Heart right ventricle (tissue), 16 donors: ENCODE data around the gene CDC42BPG. TPM values are rescaled to one million over a fixed set of nuclear protein-coding genes. Genes with fewer than 3 reads are reported as not detected.

Source experiments
- ATAC-seq, 8 donors: fragments of 200-7000 bp; cut with Tn5 transposase; one replicate each; pipeline ENCODE4 v1.9.1; 2020; ENCODE audit warnings: mild to moderate bottlenecking in 8 of 8, moderate library complexity in 8 of 8, moderate number of reproducible peaks in 1 of 8
- DNase-seq, 2 donors: peaks; one replicate each; pipeline ENCODE4 v3.0.0-alpha.2; 2020
- H3K27ac ChIP-seq, 10 donors: fragments of 200-600 bp; sonication (generic) in 2 of 10; one replicate each; pipeline versions ENCODE4 v1.5.0 to v1.8.0; 2020 to 2022; ENCODE audit warnings: mild to moderate bottlenecking in 3 of 10
- H3K27me3 ChIP-seq, 7 donors: fragments of 200-600 bp; one replicate each; pipeline ENCODE4 v1.8.0; 2021 to 2022; ENCODE audit warnings: mild to moderate bottlenecking in 2 of 7
- H3K36me3 ChIP-seq, 9 donors: fragments of 200-600 bp; sonication (generic) in 1 of 9; one replicate each; pipeline versions ENCODE4 v1.5.0 to v1.8.0; 2020 to 2022; ENCODE audit warnings: mild to moderate bottlenecking in 2 of 9
- H3K4me1 ChIP-seq, 9 donors: fragments of 200-600 bp; sonication (generic) in 1 of 9; one replicate each; pipeline versions ENCODE4 v1.5.0 to v1.8.0; 2020 to 2022; ENCODE audit warnings: mild to moderate bottlenecking in 4 of 9
- H3K4me3 ChIP-seq, 10 donors: fragments of 200-600 bp; sonication (generic) in 2 of 10; one replicate each; pipeline versions ENCODE4 v1.5.0 to v1.8.0; 2020 to 2022; ENCODE audit warnings: mild to moderate bottlenecking in 7 of 10, moderate library complexity in 2 of 10
- H3K9me3 ChIP-seq, 11 donors: fragments of 200-600 bp in 10 of 11; sonication (generic) in 2 of 11; one replicate each; pipeline versions ENCODE4 v1.5.0 to v1.8.0; 2013 to 2022; ENCODE audit warnings: mild to moderate bottlenecking in 2 of 11, control low read depth in 1 of 11, moderate library complexity in 1 of 11
- WGBS, 2 donors: extraction: QIAGEN DNeasy Blood & Tissue Kit; methylation state at CpG; one replicate each; pipeline ENCODE4 v1.1.7; 2013; ENCODE audit warnings: inconsistent platforms in 1 of 2; 5-methylcytosine and 5-hydroxymethylcytosine counted together
- intact Hi-C, 10 donors: fragments of 100-400 bp; cut with DNase I; formaldehyde crosslinking; loops; one replicate each; pipeline versions ENCODE4 v1.11.1 to v1.14.2; 2022
- long read RNA-seq, 3 donors: library from polyadenylated mRNA; unstranded; transcript quantifications; one replicate each; pipeline ENCODE4 v2.0.0, GENCODE V29; 2020 to 2021
- polyA plus RNA-seq, 2 donors: library from polyadenylated mRNA; stranded (reverse); fragments of 200-250 nt; gene quantifications; one replicate each; pipeline ENCODE4 v1.2.3, GENCODE V29; 2013
- total RNA-seq, 10 donors: library from RNA; stranded (reverse); fragmentation: NEBNext Ultra II Directional in 3 of 10; extraction: Animal tissue kit (Norgen Biotek cat#: 25700) in 3 of 10; gene quantifications; one replicate each; pipeline versions ENCODE4 v1.2.1 to v1.2.4, GENCODE V29; 2021 to 2023
- TF ChIP-seq, protein P1 (sequence below), 9 donors: fragments of 200-600 bp; sonication (generic) in 2 of 9; IDR thresholded peaks; one replicate each; pipeline versions ENCODE4 v1.5.0 to v1.8.0; 2021 to 2022; ENCODE audit warnings: antibody characterized with exemption in 9 of 9, mild to moderate bottlenecking in 5 of 9, moderate library complexity in 1 of 9
- donor health status: Arrhythmogenic right ventricular cardiomyopathy.
- donor health status: ischemic (EF 13 %, LVEDD 7.1; RV severe dilation, severe dysfunction).
- donor health status: healthy with polysubstance abuse.
- donor health status: DM: no; HTN: yes; CAD: no.
- donor health status: DM: no; HTN: no; CAD: no.
- donor health status: ischemic (EF 25% LVEDD 6.9; RV normal size, moderate dysfunction).
- donor health status: ischemic (EF 25% LVEDD 5.7; RV mildly dilated, moderate dysfunction).
- donor health status: healthy.
- donor health status: DM: yes; HTN: yes; CAD: no.
- donor health status: Ischemic cardiomyopathy.
- donor health status: ischemic (EF 35%, LVEDD 5.7; RV mildly dilated, moderate dysfunction).
- donor health status: nonischemic (EF 11% LVEDD 7.7; RV severe dilation, severe dysfunction).
- donor health status: DM: yes; HTN: yes; CAD: no.
- donor health status: PGD.
- donor health status: ischemic (EF 29% LVEDD 5.4; RV normal size, mild dysfunction).
- donor health status: nonischemic (EF 23%, LVEDD 6.1; RV moderate dilation, normal function).

The CDC42BPG gene, protein sequence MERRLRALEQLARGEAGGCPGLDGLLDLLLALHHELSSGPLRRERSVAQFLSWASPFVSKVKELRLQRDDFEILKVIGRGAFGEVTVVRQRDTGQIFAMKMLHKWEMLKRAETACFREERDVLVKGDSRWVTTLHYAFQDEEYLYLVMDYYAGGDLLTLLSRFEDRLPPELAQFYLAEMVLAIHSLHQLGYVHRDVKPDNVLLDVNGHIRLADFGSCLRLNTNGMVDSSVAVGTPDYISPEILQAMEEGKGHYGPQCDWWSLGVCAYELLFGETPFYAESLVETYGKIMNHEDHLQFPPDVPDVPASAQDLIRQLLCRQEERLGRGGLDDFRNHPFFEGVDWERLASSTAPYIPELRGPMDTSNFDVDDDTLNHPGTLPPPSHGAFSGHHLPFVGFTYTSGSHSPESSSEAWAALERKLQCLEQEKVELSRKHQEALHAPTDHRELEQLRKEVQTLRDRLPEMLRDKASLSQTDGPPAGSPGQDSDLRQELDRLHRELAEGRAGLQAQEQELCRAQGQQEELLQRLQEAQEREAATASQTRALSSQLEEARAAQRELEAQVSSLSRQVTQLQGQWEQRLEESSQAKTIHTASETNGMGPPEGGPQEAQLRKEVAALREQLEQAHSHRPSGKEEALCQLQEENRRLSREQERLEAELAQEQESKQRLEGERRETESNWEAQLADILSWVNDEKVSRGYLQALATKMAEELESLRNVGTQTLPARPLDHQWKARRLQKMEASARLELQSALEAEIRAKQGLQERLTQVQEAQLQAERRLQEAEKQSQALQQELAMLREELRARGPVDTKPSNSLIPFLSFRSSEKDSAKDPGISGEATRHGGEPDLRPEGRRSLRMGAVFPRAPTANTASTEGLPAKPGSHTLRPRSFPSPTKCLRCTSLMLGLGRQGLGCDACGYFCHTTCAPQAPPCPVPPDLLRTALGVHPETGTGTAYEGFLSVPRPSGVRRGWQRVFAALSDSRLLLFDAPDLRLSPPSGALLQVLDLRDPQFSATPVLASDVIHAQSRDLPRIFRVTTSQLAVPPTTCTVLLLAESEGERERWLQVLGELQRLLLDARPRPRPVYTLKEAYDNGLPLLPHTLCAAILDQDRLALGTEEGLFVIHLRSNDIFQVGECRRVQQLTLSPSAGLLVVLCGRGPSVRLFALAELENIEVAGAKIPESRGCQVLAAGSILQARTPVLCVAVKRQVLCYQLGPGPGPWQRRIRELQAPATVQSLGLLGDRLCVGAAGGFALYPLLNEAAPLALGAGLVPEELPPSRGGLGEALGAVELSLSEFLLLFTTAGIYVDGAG (N-terminal part only)
- total RNA-seq (1 to 10 TPM in 1 of 10 donors, under 1 TPM in 9; 0.04 to 1.3 (median 0.27) TPM), polyA plus RNA-seq (under 1 TPM; 0.17 to 0.37 TPM)
- long read RNA-seq, donor 1, result 0 reads
- long read RNA-seq, donor 2, result 0 reads
- long read RNA-seq, donor 3, result 0 reads

DNA sequence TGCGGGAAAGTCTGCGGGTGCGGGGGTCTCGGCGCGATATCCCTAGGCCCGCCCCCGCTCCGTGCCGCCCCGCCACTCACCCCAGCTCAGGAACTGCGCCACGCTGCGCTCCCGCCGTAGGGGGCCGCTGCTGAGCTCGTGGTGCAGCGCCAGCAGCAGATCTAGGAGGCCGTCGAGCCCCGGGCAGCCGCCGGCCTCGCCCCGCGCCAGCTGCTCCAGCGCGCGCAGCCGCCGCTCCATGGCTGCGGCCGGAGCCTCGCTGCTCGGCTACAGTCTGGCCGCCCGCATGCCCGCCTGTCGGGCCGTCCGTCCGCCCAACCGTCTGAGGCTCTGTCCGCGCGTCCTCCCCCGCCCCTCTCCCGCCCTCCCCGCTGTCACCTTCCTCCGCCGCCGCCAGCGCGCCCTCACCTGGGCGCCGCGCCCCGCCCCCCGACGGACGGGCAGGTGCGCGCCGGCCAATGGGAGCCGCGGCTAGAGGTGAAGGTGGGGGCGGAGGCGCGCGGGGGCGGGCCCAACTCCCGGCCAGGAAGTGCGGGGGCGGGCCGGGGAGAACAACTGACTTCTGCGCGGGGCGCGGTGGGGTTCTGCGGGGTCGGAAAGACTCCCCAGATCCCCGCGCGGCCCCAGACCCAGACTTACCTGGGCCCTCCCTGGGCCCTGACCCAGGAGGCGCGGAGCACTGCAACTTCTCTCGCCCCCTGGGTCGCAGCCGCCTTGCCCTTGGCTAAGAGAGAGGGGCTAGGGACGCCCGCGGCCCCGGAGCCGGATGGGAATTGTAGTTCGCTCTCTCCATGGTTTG is at the start of gene CDC42BPG:
Gene CDC42BPG (minus strand): TSS at position 324 of the 799 bp plus-strand sequence. CDS start 84 bp downstream, at position 240.
- WGBS, 2 donors, result 2% methylated on average over 73 to 96 of the region's 96 CpGs
- no peaks in the 10 kb centered on the region for H3K9me3 ChIP-seq
- peak in 7 of 8 donors; percentile 23 to 67 (median 48) for ATAC-seq
- H3K27ac ChIP-seq, result peak within 1 kb of the TSS in 6 of 10 donors; percentile 12 to 77 (median 32)
- H3K4me3 ChIP-seq, result peak within 1 kb of the TSS in 9 of 10 donors; percentile 32 to 56 (median 42)
- TF ChIP-seq, protein P1, sequence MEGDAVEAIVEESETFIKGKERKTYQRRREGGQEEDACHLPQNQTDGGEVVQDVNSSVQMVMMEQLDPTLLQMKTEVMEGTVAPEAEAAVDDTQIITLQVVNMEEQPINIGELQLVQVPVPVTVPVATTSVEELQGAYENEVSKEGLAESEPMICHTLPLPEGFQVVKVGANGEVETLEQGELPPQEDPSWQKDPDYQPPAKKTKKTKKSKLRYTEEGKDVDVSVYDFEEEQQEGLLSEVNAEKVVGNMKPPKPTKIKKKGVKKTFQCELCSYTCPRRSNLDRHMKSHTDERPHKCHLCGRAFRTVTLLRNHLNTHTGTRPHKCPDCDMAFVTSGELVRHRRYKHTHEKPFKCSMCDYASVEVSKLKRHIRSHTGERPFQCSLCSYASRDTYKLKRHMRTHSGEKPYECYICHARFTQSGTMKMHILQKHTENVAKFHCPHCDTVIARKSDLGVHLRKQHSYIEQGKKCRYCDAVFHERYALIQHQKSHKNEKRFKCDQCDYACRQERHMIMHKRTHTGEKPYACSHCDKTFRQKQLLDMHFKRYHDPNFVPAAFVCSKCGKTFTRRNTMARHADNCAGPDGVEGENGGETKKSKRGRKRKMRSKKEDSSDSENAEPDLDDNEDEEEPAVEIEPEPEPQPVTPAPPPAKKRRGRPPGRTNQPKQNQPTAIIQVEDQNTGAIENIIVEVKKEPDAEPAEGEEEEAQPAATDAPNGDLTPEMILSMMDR (IDR thresholded peaks at IDR 0.05), result peak; percentile 38 to 79 (median 68)
- intact Hi-C loops, result loop anchor here in 9 of 10 donors (2.0 to 10.0 kb wide), 8 partner anchors 42 to 273 kb away; partner anchors contain the start of genes ARL2 (in 4 of the 9), BATF2 (in 1 of the 9), SNX15 (in 1 of the 9) and ZNHIT2 (in 1 of the 9)
- no peaks in the 10 kb centered on the region for H3K27me3 ChIP-seq
- no peaks in the 10 kb centered on the region for H3K36me3 ChIP-seq
- peak in 1 of 2 donors; percentile 76 for DNase-seq
- peaks cover 23 to 40% (median 31%) of the 10 kb centered on the region in 9 donors for H3K4me1 ChIP-seq

DNA sequence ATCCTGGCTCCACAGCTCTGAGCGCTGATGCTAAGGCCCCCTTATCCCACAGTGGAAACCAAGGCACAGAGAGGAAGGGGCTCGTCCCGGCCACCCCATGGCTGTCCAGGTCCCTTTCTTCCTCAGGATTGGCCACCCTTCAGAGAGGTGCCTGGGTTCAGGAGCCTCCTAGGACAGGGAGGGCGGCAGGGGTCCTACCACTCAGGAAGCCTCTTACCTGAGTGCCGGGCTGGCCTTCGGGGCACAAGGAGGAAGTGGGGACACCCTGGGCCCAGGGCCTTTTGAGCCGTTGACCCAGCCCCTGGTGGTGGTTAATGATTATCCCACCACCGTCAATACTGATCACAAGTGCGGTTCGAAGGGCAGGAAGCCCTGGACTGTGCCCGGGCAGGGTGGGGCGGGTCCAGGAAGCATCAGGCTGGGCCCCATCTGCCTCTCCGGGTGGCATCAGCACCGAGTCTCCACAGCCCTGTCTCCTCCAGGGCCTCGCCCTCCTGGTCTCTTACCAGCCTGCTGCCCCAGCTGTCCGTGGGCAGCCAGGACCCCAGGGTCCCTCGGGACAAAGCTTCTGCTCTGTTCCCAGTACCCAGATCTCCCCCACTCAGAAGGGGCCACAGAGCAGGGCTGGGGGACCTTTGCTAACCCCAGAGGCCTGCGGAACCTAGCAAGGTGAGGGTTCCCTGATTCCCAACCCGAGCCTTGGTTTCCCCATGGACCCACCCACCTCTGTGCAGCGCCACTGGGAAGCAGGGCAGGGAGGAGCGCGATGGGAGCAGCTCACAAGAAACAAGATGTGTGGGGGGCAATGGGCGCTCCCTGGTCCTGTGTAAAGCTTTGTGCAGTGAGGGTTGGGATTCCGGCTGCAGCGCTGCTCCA is 49.0 kb upstream of the CDC42BPG start:
- ATAC-seq (peak in 4 of 8 donors; percentile 1 to 16 (median 4)), DNase-seq (no peak)
- H3K27ac ChIP-seq, result peak overlapping the region; percentile 18 to 77 (median 52)
- no peaks in the 10 kb centered on the region for H3K9me3 ChIP-seq
- H3K4me1 ChIP-seq, result peaks cover 10 to 47% (median 30%) of the 10 kb centered on the region in 9 donors
- peaks cover 0 to 41% (median 10%) of the 10 kb centered on the region in 9 donors for H3K36me3 ChIP-seq
- intact Hi-C loops, result loop anchor here in 9 of 10 donors (1.0 to 10.0 kb wide), 4 partner anchors 46 to 109 kb away; no protein-coding TSS in a partner anchor
- H3K27me3 ChIP-seq, result no peaks in the 10 kb centered on the region
- TF ChIP-seq, protein P1 (IDR thresholded peaks at IDR 0.05), result no peak
- 77 to 83% methylated on average over 25 of the region's 25 CpGs for whole genome bisulfite sequencing, 2 donors
- H3K4me3 ChIP-seq, result no peak overlapping the region

DNA sequence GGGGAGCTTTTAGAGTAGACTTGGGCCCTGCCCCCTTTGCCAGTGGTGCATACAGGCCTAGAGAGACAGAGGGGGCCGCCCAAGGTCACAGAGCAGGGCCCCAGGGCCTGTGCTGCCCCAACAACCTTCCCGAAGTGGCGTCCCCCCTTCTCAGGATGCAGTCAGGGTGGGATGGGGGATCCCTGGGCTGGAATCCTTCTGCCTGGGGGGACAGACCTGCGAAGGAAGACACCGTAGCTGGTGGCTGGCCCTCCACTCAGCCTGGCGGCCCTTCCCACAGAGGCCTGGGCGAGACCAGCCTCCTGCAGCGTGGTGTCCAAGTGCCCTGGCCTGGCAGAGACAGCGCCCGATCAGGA is 48.4 kb upstream of the CDC42BPG start:
- TF ChIP-seq, protein P1 (IDR thresholded peaks at IDR 0.05), result no peak
- H3K27ac ChIP-seq, result peak overlapping the region in 9 of 10 donors; percentile 30 to 77 (median 64)
- no peak overlapping the region for H3K4me3 ChIP-seq
- WGBS, 2 donors, result 85 to 87% methylated on average over 10 of the region's 10 CpGs
- ATAC-seq, result no peak
- H3K36me3 ChIP-seq, result peaks cover 0 to 35% (median 5%) of the 10 kb centered on the region in 9 donors
- H3K27me3 ChIP-seq, result no peaks in the 10 kb centered on the region
- DNase-seq, result no peak
- no peaks in the 10 kb centered on the region for H3K9me3 ChIP-seq
- H3K4me1 ChIP-seq, result peaks cover 12 to 53% (median 36%) of the 10 kb centered on the region in 9 donors
- intact Hi-C loops, result loop anchor here in 5 of 10 donors (1.0 to 10.0 kb wide), 3 partner anchors 45 to 108 kb away; no protein-coding TSS in a partner anchor
